ENCODE measurements around the gene KLHL20.
"Not testable (repeated sequence)": the region's sequence is repeated elsewhere in the genome, so short reads cannot be mapped to it uniquely, and the experiment has no call there.

- TF ChIP-seq CTCF (IDR thresholded peaks at IDR 0.05; ENCODE audit: poor library complexity, severe bottlenecking); EZH2 (IDR thresholded peaks at IDR 0.05; ENCODE audit: borderline replicate concordance, insufficient read depth, low read length, poor library complexity, severe bottlenecking); POLR2AphosphoS5 (IDR thresholded peaks at IDR 0.05); SMC3 (conservative IDR thresholded peaks at IDR 0.05; ENCODE audit: poor library complexity); REST (IDR thresholded peaks at IDR 0.05; ENCODE audit: borderline replicate concordance); RAD21 (conservative IDR thresholded peaks at IDR 0.05): not testable (repeated sequence)
These were observed 30.9 kb upstream of the KLHL20 start for GRCh38 chr1:173683838-173684237.

Data from neural cell (in vitro differentiated cells).